Astrocyte (in vitro differentiated cells and primary cell): ENCODE data around the gene MAP4K2. TPM values are rescaled to one million over a fixed set of nuclear protein-coding genes. Genes with fewer than 3 reads are reported as not detected.

ENCODE experiments used
- DNase-seq: peaks from one replicate; pipeline ENCODE4 v3.0.0-alpha.2; 2010; ENCODE audit warnings: low read depth
- FAIRE-seq: peaks from 2 replicates; lab custom pipeline; 2011; peaks lifted over from hg19 to GRCh38; lab: Jason Lieb, UNC
- H2AFZ ChIP-seq: 2 replicates; pipeline ENCODE4 v1.6.0; 2012; ENCODE audit warnings: low read depth, low read length, inconsistent platforms
- H3K27ac ChIP-seq: 2 replicates; pipeline ENCODE4 v1.5.1; 2011; ENCODE audit warnings: low read depth, low read length, inconsistent platforms
- H3K27me3 ChIP-seq: 2 replicates; pipeline ENCODE4 v1.6.0; 2011; ENCODE audit warnings: low read length, inconsistent platforms; ENCODE audit not compliant: insufficient read depth
- H3K36me3 ChIP-seq: 2 replicates; pipeline ENCODE4 v1.5.1; 2011; ENCODE audit warnings: low read length, inconsistent platforms; ENCODE audit not compliant: insufficient read depth
- H3K4me1 ChIP-seq: 2 replicates; pipeline ENCODE4 v1.5.1; 2011; ENCODE audit warnings: low read length, inconsistent platforms; ENCODE audit not compliant: insufficient read depth
- H3K4me2 ChIP-seq: 2 replicates; pipeline ENCODE4 v1.6.0; 2012; ENCODE audit warnings: low read length, inconsistent platforms
- H3K4me3 ChIP-seq: 2 replicates; pipeline ENCODE4 v1.5.1; 2011; ENCODE audit warnings: low read depth, mild to moderate bottlenecking, low read length, inconsistent platforms; ENCODE audit not compliant: insufficient read depth
- H3K79me2 ChIP-seq: 2 replicates; pipeline ENCODE4 v1.6.0; 2012; ENCODE audit warnings: mild to moderate bottlenecking, low read length, inconsistent platforms; ENCODE audit not compliant: insufficient read depth
- H3K9ac ChIP-seq: 2 replicates; pipeline ENCODE4 v1.6.0; 2012; ENCODE audit warnings: mild to moderate bottlenecking, low read length, inconsistent platforms
- H3K9me3 ChIP-seq: 2 replicates; pipeline ENCODE4 v1.5.1; 2012; ENCODE audit warnings: low read depth, mild to moderate bottlenecking, low read length, inconsistent platforms; ENCODE audit not compliant: insufficient read depth
- H4K20me1 ChIP-seq: 2 replicates; pipeline ENCODE4 v1.6.0; 2012; ENCODE audit warnings: low read length, inconsistent platforms; ENCODE audit not compliant: insufficient read depth
- H3K27ac Mint-ChIP-seq: one replicate; pipeline ENCODE4 v1.8.0; 2021; ENCODE audit warnings: mild to moderate bottlenecking, mixed read lengths; ENCODE audit not compliant: unreplicated experiment
- H3K27me3 Mint-ChIP-seq: one replicate; pipeline ENCODE4 v1.8.0; 2021; ENCODE audit warnings: low read depth, mixed read lengths; ENCODE audit not compliant: unreplicated experiment
- H3K36me3 Mint-ChIP-seq: one replicate; pipeline ENCODE4 v1.8.0; 2021; ENCODE audit warnings: low read depth, mixed read lengths; ENCODE audit not compliant: unreplicated experiment
- H3K4me1 Mint-ChIP-seq: one replicate; pipeline ENCODE4 v1.8.0; 2021; ENCODE audit warnings: low read depth, mixed read lengths; ENCODE audit not compliant: unreplicated experiment
- H3K4me3 Mint-ChIP-seq: one replicate; pipeline ENCODE4 v1.8.0; 2021; ENCODE audit warnings: mild to moderate bottlenecking, moderate library complexity, mixed read lengths; ENCODE audit not compliant: unreplicated experiment
- H3K9me3 Mint-ChIP-seq: one replicate; pipeline ENCODE4 v1.8.0; 2021; ENCODE audit warnings: mild to moderate bottlenecking, mixed read lengths; ENCODE audit not compliant: unreplicated experiment
- EZH2 ChIP-seq: IDR thresholded peaks from 2 replicates; pipeline ENCODE4 v1.6.1; 2012; ENCODE audit warnings: mild to moderate bottlenecking, low read length, inconsistent platforms; ENCODE audit not compliant: insufficient read depth
- total RNA-seq: library from RNA; stranded (reverse); gene quantifications from 2 replicates; pipeline ENCODE4 v1.2.1, GENCODE V29; 2021
- TF ChIP-seq, protein P1 (sequence below): IDR thresholded peaks from 2 replicates; pipeline ENCODE4 v1.5.1; 2011; ENCODE audit warnings: low read depth, mild to moderate bottlenecking, inconsistent platforms, low read length, moderate library complexity; ENCODE audit not compliant: insufficient read depth

Gene MAP4K2
- total RNA-seq, 1 donor from 2014 or later, result 11.2 TPM

DNA sequence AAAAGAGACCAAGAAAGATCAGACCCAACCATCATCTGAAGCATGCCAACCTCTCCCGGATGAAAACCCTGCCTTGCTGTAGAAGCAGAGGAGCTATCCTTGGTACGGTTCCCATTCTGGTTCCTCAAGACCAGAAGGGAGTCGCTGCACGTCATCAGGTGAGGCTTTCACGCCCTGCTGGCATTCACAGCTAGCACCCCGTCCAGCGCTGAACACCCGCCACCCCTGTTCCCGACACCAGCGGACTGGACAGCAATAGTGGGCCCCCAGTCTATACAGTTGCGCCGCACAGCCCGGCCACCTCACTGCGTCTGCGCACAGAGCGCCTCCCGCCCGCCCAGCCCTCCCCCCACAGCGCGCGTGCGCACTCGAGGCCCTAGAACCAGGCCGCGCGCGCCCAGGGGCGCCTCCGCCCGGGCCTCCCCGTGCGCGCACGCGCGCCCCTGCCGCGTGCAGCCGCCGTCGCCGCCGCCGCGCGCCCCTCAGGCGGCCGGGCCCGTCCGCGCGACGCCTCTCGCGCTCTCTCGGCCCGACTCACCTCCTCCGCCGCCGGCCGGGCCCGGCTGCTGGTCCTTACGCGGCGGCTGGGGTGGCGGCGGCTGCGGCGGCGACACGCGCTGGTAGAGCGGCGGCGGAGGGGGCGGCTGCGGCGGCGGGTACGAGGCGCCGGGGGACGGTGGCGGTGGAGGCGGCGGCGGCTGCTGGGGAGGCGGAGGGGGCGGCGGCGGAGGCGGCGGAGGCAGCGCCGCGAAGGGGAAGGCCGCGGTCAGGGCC, 25.4 kb downstream of the MAP4K2 start:
- Mint-ChIP-seq H3K4me3 (peak overlapping the region; percentile 98), H3K27ac (peak overlapping the region; percentile 89), H3K27me3 (no peaks in the 10 kb centered on the region), H3K4me1 (peaks cover 17% of the 10 kb centered on the region), H3K9me3 (no peaks in the 10 kb centered on the region), H3K36me3 (peaks cover 6% of the 10 kb centered on the region)
- no peak for TF ChIP-seq EZH2
- TF ChIP-seq, protein P1, sequence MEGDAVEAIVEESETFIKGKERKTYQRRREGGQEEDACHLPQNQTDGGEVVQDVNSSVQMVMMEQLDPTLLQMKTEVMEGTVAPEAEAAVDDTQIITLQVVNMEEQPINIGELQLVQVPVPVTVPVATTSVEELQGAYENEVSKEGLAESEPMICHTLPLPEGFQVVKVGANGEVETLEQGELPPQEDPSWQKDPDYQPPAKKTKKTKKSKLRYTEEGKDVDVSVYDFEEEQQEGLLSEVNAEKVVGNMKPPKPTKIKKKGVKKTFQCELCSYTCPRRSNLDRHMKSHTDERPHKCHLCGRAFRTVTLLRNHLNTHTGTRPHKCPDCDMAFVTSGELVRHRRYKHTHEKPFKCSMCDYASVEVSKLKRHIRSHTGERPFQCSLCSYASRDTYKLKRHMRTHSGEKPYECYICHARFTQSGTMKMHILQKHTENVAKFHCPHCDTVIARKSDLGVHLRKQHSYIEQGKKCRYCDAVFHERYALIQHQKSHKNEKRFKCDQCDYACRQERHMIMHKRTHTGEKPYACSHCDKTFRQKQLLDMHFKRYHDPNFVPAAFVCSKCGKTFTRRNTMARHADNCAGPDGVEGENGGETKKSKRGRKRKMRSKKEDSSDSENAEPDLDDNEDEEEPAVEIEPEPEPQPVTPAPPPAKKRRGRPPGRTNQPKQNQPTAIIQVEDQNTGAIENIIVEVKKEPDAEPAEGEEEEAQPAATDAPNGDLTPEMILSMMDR, result no peak
- Histone ChIP-seq H3K9me3 (no peaks in the 10 kb centered on the region), H4K20me1 (peaks cover 49% of the 10 kb centered on the region), H3K4me2 (peak overlapping the region; percentile 92), H3K4me1 (peaks cover 13% of the 10 kb centered on the region), H3K27me3 (no peaks in the 10 kb centered on the region), H3K9ac (peak overlapping the region; percentile 93), H3K79me2 (peaks cover 48% of the 10 kb centered on the region), H2AFZ (no peak overlapping the region), H3K4me3 (peak overlapping the region; percentile 99), H3K36me3 (peaks cover 39% of the 10 kb centered on the region), H3K27ac (peak overlapping the region; percentile 87)
- FAIRE-seq, result no peak
- DNase-seq, result peak; percentile 68

DNA sequence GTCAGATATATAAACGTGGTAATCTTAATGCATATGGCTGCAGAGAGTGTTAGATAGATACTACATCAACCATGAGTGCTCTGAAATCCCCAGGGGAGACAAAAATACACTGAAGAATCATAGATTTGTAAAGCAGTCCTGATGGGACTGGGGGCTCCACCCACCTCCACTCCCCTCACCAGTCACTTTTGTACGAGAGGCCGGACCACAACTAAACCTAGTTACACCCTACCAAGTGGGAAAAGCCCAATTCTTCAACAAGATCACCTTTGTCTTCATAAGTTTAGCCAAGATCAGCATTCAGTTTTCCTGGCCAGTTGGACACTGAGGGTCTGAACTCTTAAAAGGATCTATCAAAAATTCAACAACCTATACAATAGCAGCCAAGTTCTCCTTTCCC, 26.1 kb downstream of the MAP4K2 start:
- Histone ChIP-seq H3K4me1 (peaks cover 13% of the 10 kb centered on the region), H3K4me3 (peak overlapping the region; percentile 99), H3K9me3 (no peaks in the 10 kb centered on the region), H3K27me3 (no peaks in the 10 kb centered on the region), H3K4me2 (peak overlapping the region; percentile 92), H4K20me1 (peaks cover 57% of the 10 kb centered on the region), H3K9ac (peak overlapping the region; percentile 93), H2AFZ (no peak overlapping the region), H3K36me3 (peaks cover 46% of the 10 kb centered on the region), H3K27ac (peak overlapping the region; percentile 65), H3K79me2 (peaks cover 56% of the 10 kb centered on the region)
- FAIRE-seq, result no peak
- peak overlapping the region; percentile 98 for H3K4me3 Mint-ChIP-seq
- peaks cover 6% of the 10 kb centered on the region for H3K36me3 Mint-ChIP-seq
- TF ChIP-seq, protein P1, result no peak
- no peaks in the 10 kb centered on the region for H3K27me3 Mint-ChIP-seq
- no peaks in the 10 kb centered on the region for H3K9me3 Mint-ChIP-seq
- H3K27ac Mint-ChIP-seq, result peak overlapping the region; percentile 89
- no peak for DNase-seq
- peaks cover 19% of the 10 kb centered on the region for H3K4me1 Mint-ChIP-seq

DNA sequence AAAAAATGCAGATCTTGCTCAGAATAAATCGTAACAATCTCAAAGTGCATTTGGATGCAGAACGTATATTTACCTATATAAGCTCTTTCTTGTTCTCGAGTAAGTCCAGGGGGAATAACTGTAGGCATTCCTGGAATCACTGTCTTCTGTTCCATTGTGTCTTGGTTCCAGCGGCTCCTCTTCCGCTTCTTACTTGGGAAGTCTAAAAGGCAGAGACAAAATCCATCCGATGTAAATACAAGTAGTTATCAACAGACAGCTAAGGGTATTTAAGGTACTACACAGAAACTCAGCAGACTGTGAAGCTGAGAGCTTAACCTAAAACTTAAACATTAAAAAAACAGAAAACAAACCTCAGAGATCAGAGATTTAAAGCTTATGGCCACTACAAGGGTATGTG, 26.6 kb downstream of the MAP4K2 start:
- Histone ChIP-seq H3K27ac (no peak overlapping the region), H3K9ac (peak overlapping the region; percentile 93), H3K4me1 (peaks cover 13% of the 10 kb centered on the region), H3K27me3 (no peaks in the 10 kb centered on the region), H4K20me1 (peaks cover 61% of the 10 kb centered on the region), H3K36me3 (peaks cover 51% of the 10 kb centered on the region), H3K9me3 (no peaks in the 10 kb centered on the region), H3K4me2 (peak overlapping the region; percentile 92), H2AFZ (no peak overlapping the region), H3K79me2 (peaks cover 61% of the 10 kb centered on the region), H3K4me3 (peak overlapping the region; percentile 99)
- H3K4me3 Mint-ChIP-seq, result peak overlapping the region; percentile 98
- H3K9me3 Mint-ChIP-seq, result no peaks in the 10 kb centered on the region
- H3K27me3 Mint-ChIP-seq, result no peaks in the 10 kb centered on the region
- FAIRE-seq (no peak), DNase-seq (no peak)
- H3K4me1 Mint-ChIP-seq, result peaks cover 20% of the 10 kb centered on the region
- H3K36me3 Mint-ChIP-seq, result peaks cover 6% of the 10 kb centered on the region
- TF ChIP-seq EZH2, result no peak
- TF ChIP-seq, protein P1, result no peak
- H3K27ac Mint-ChIP-seq, result no peak overlapping the region
